ENCODE data around the gene AGBL4. TPM values are rescaled to one million over a fixed set of nuclear protein-coding genes. Genes with fewer than 3 reads are reported as not detected.

AGBL4 gene
- polyA plus RNA-seq, 3 donors = 1.00 to 1.2 (median 1.0) TPM

- DNase-seq (ENCODE audit: extremely low read depth in 1 of 11, low read depth in 9 of 11, low spot score in 4 of 11) = no peak
These were observed 1247.8 kb downstream of the AGBL4 start for GRCh38 chr1:48775831-48776392.

- DNase-seq (ENCODE audit: extremely low read depth in 1 of 11, low read depth in 9 of 11, low spot score in 4 of 11) = no peak
These were observed 1250.6 kb downstream of the AGBL4 start for GRCh38 chr1:48773133-48773532.

DNA sequence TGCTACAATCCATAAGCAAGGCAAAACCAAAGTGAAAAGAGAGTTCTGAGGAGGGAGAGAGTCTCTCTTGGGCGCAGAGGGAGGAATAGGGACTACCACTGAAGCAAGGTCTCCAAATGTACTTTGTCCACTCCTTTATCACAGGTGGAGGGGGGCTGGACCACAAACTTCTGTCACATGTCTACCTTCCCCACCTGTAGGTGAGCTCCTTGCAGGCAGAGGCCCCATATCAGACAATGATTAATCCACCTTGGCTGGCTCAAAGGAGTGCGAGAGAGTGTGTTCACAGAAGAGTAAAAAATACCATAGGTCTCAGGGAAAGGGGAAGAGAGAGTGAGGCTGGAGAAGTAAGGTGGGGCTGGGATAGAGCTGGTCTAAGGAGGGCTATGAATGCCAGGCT lies 1251.5 kb downstream of the AGBL4 start:
- DNase-seq (ENCODE audit: extremely low read depth in 1 of 11, low read depth in 9 of 11, low spot score in 4 of 11) = peak in 1 of 11 donors; percentile 28

- DNase-seq (ENCODE audit: extremely low read depth in 1 of 11, low read depth in 9 of 11, low spot score in 4 of 11) = no peak
These were observed 1252.2 kb downstream of the AGBL4 start for GRCh38 chr1:48771561-48771960.

DNA sequence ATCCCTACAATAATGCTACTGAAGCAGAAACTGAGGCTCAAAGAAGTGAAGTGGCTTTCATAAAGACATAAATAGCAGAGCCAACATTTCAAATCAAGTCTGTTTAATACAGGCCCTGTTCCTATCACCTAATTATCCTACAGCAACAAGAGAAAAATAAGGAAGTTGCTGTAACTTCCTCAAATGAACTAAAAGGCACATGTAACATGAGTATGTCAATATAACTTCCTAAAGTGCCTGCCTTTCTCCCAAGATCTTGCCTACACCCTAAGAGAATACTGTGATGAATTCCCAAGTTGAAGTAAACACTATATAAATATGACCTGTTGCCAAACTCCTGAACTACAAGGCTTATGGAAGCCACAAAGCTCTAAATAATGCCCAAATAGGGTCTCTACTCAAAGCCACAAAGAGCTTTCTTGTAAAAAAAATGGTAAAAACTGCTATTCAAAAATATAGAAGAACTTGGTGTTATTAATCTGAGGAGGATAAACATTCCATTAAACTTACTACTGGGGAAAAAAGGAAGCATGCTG lies 1255.7 kb downstream of the AGBL4 start:
- DNase-seq (ENCODE audit: extremely low read depth in 1 of 11, low read depth in 9 of 11, low spot score in 4 of 11) = no peak

DNA sequence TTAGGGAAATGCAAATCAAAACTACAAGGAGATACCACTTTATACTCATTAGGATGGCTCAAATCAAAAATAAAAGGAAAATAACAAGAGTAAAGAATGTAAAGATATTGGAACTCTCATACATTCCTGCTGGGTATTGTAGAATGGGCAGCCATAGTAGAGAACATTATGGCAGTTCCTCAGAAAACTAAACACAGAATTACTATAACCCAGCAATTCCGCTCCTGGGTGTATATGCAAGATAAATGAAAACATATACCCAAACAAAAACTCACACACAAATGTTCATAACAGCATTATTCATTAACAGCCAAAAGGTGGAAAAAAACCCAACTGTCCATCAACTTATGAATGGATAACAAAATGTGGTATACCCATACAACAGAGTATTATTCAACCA lies 1258.4 kb downstream of the AGBL4 start:
- DNase-seq (ENCODE audit: extremely low read depth in 1 of 11, low read depth in 9 of 11, low spot score in 4 of 11) = no peak

DNA sequence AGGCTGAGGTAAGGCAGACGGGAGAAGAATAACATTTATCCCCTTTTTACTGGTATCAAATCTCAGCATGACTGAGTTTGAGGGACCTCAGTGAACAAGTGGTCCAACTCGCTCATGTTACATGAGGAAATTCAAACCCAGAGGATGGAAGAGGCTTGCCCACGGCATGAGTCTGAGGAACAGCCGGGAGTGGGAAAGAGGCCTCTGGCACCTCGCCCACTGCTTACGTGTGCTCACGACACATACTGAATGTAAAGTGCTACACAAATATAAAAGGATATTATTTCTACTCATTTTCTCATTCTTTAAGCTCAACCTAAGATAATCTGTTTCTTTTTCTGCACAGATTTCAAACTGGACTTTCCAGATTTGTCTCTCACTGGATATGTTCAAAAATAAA lies 1261.8 kb downstream of the AGBL4 start:
- DNase-seq (ENCODE audit: extremely low read depth in 1 of 11, low read depth in 9 of 11, low spot score in 4 of 11) = no peak

DNA sequence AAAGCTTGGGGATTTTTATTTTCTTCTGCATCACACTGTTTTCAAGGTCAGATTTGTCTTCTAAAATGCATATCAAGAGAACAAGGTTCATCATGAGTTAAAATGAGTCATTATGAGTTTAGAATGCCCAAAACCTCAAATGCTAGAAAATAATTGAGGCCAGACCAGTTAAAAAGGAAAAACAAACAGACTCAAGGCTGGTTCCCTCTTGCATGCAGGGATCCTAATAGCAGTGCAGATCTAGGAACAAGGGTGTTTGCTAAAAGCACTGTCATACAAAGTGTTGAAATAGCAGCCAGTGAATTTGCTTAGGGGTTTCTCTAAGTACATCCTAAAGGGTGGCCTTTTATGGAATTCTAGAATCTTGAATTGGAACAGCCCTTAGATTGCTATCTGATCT lies 1262.3 kb downstream of the AGBL4 start:
- no peak for DNase-seq (ENCODE audit: extremely low read depth in 1 of 11, low read depth in 9 of 11, low spot score in 4 of 11)

GRCh38 chr1:48760857-48761256 lies 1262.9 kb downstream of the AGBL4 start:
- DNase-seq (ENCODE audit: extremely low read depth in 1 of 11, low read depth in 9 of 11, low spot score in 4 of 11) = no peak

- DNase-seq (ENCODE audit: extremely low read depth in 1 of 11, low read depth in 9 of 11, low spot score in 4 of 11) = no peak
These were observed 1264.8 kb downstream of the AGBL4 start for GRCh38 chr1:48758976-48759375.

- no peak for DNase-seq (ENCODE audit: extremely low read depth in 1 of 11, low read depth in 9 of 11, low spot score in 4 of 11)
These were observed 1266.4 kb downstream of the AGBL4 start for GRCh38 chr1:48757363-48757762.

- DNase-seq (ENCODE audit: extremely low read depth in 1 of 11, low read depth in 9 of 11, low spot score in 4 of 11) = no peak
These were observed 1267.0 kb downstream of the AGBL4 start for GRCh38 chr1:48756683-48757316.

DNA sequence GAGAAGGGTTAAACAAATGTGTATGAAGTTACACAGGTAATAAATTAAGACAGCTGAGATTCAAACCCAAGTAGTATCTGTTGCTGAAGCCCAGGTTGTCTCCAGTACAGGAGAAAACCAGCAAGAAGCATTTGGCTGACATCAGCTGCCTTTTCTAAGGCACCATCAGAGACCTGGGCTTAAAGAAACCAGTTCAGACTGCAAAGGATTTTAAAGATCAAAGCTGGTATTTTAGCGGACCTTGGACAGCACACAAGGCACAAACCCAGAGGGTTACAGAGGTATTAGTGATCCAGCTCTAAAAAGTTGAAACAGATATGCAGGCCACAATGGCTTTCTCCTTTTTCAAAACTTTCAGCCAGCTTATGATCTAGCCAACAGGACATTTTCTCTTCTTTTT lies 1270.5 kb downstream of the AGBL4 start:
- DNase-seq (ENCODE audit: extremely low read depth in 1 of 11, low read depth in 9 of 11, low spot score in 4 of 11) = no peak

DNA sequence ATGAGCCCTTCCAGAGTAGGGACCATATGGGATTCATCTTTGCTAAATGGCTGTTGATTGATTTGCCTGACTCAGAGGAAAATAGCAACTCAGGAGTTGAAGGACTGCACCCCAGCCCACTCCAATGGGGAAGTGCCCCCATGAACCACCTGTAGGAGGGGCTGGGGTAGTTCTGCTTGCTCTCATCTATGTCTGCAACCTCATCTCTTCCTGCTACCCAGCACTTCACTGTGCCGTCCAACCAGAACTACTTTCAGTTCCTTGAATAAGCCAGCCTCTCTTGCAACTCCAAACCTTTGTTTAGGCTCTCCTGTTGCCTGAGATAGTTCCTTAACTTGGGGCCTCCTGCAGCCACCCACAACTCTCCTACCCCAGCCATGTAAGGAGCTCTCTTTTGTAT lies 1273.6 kb downstream of the AGBL4 start:
- no peak for DNase-seq (ENCODE audit: extremely low read depth in 1 of 11, low read depth in 9 of 11, low spot score in 4 of 11)

DNA sequence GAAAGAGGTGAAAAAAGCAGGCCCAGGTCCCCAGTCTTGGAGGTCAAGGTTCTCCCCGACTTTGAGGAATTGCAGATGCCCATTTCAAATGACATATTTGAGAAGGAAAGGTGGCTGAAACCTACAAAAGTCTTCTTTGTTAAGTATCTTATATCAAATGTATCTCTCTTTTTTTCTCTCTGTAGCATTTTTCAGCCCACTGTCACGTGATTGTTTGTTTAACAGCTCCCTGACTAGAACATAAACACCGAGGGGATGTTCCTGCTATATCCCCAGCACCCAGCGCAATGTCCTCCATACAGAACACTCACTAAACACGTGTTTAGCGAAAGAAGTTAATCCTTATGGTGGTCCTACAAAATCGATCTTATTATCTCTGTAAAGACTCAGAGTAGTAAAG lies 1274.7 kb downstream of the AGBL4 start:
- no peak for DNase-seq (ENCODE audit: extremely low read depth in 1 of 11, low read depth in 9 of 11, low spot score in 4 of 11)

- no peak for DNase-seq (ENCODE audit: extremely low read depth in 1 of 11, low read depth in 9 of 11, low spot score in 4 of 11)
These were observed 1276.8 kb downstream of the AGBL4 start for GRCh38 chr1:48746906-48747305.

- no peak for DNase-seq (ENCODE audit: extremely low read depth in 1 of 11, low read depth in 9 of 11, low spot score in 4 of 11)
These were observed 1279.7 kb downstream of the AGBL4 start for GRCh38 chr1:48744032-48744431.

DNA sequence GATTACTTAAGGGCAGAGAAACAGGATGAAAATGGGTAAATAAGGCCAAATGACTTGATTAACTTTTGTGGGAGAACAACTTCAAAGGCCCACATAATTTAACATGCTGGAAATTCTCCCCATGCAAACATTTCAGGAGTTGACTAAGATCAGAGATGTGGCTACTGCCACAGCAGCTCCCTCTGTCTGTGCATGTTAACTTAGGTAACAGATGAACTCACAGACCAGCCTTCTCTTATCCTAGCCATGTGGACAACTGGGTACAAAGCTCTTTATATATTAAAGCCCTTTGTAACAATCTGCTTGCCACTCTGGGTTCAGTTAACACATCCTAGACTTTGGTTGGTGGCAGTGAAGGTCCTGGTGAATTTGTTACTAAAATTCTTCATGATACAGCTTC lies 1280.3 kb downstream of the AGBL4 start:
- no peak for DNase-seq (ENCODE audit: extremely low read depth in 1 of 11, low read depth in 9 of 11, low spot score in 4 of 11)

DNA sequence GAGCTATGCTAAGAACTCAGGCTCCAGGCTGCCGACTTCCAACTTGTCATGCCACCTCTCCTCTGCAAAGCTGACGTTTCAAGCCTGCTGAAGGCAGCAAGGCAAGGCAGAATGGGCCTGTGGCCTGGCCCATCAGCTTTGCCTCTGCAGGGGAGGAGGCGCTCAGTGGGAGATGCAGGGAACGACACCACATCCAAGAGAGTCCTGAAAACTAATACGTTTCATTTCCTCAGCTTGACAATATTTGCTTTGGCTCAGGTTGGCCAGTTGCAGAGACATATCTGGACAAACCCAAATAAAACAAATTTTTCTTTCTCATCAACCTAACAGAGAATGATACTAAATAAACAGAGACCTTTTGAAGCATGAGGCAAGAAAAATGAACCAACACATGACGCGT lies 1282.4 kb downstream of the AGBL4 start:
- DNase-seq (ENCODE audit: extremely low read depth in 1 of 11, low read depth in 9 of 11, low spot score in 4 of 11) = no peak

GRCh38 chr1:48740621-48741020 lies 1283.1 kb downstream of the AGBL4 start:
- DNase-seq (ENCODE audit: extremely low read depth in 1 of 11, low read depth in 9 of 11, low spot score in 4 of 11) = no peak

DNA sequence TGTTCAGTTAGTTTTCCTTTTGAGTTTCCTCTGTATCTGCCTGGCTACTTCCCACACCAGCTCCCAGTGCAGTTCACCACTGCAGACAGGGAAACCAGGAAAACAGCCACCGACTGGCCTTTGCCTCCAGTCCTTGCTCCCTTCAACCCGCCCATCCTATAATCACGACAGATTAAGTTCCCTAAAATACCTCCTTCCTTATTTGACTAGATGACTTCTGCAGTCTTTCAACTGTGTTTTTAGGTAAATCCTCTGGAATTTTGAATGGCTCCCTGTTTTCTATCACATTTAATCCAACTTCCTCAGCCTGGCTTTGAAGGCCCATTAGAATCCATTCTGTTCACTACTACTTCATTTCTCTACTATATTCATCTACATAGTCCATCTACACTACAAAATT lies 1284.7 kb downstream of the AGBL4 start:
- DNase-seq (ENCODE audit: extremely low read depth in 1 of 11, low read depth in 9 of 11, low spot score in 4 of 11) = no peak
